ENCODE results near the gene TXNRD3.

The TXNRD3 gene

GRCh38 chr3:126612479-126613205, 42.3 kb downstream of the TXNRD3 start:
- no peak overlapping the region for H3K4me3 ChIP-seq (ENCODE audit: low read depth, low read length)
- TF ChIP-seq CTCF (IDR thresholded peaks at IDR 0.05; ENCODE audit: low read depth, low read length, missing control alignments): no peak
- no peak overlapping the region for H3K27ac ChIP-seq
- H3K36me3 ChIP-seq (replicated peaks): no peaks in the 10 kb centered on the region
- H3K27me3 ChIP-seq (replicated peaks): no peaks in the 10 kb centered on the region
- no peak for DNase-seq
- in situ Hi-C loops (cut with HindIII; ENCODE audit: low pct_ligation_motif_present, low sequenced_read_pairs): no loop called here

GRCh38 chr3:126609909-126610308, 45.0 kb downstream of the TXNRD3 start:
- no peak for DNase-seq
- H3K27me3 ChIP-seq (replicated peaks): no peaks in the 10 kb centered on the region
- H3K27ac ChIP-seq: no peak overlapping the region
- in situ Hi-C loops (cut with HindIII; ENCODE audit: low pct_ligation_motif_present, low sequenced_read_pairs): no loop called here
- no peak for TF ChIP-seq CTCF (IDR thresholded peaks at IDR 0.05; ENCODE audit: low read depth, low read length, missing control alignments)
- no peak overlapping the region for H3K4me3 ChIP-seq (ENCODE audit: low read depth, low read length)
- H3K36me3 ChIP-seq (replicated peaks): no peaks in the 10 kb centered on the region

GRCh38 chr3:126607214-126607908, 47.6 kb downstream of the TXNRD3 start:
- peak; percentile 48 for DNase-seq

GRCh38 chr3:126606001-126606400, 48.9 kb downstream of the TXNRD3 start:
- Histone ChIP-seq H3K27ac (no peak overlapping the region), H3K4me3 (ENCODE audit: low read depth, low read length) (no peak overlapping the region), H3K36me3 (replicated peaks) (no peaks in the 10 kb centered on the region), H3K27me3 (replicated peaks) (no peaks in the 10 kb centered on the region)
- in situ Hi-C loops (cut with HindIII; ENCODE audit: low pct_ligation_motif_present, low sequenced_read_pairs): no loop called here
- no peak for DNase-seq
- TF ChIP-seq CTCF (IDR thresholded peaks at IDR 0.05; ENCODE audit: low read depth, low read length, missing control alignments): no peak

More at GRCh38 chr3:126607214-126607908, 47.6 kb downstream of the TXNRD3 start:
- in situ Hi-C loops (cut with HindIII; ENCODE audit: low pct_ligation_motif_present, low sequenced_read_pairs): no loop called here
- Histone ChIP-seq H3K27me3 (replicated peaks) (no peaks in the 10 kb centered on the region), H3K36me3 (replicated peaks) (no peaks in the 10 kb centered on the region), H3K4me3 (ENCODE audit: low read depth, low read length) (no peak overlapping the region), H3K27ac (no peak overlapping the region)
- TF ChIP-seq CTCF (IDR thresholded peaks at IDR 0.05; ENCODE audit: low read depth, low read length, missing control alignments): no peak

GRCh38 chr3:126604691-126605090, 50.2 kb downstream of the TXNRD3 start:
- Histone ChIP-seq H3K27me3 (replicated peaks) (no peaks in the 10 kb centered on the region), H3K27ac (no peak overlapping the region), H3K36me3 (replicated peaks) (no peaks in the 10 kb centered on the region), H3K4me3 (ENCODE audit: low read depth, low read length) (no peak overlapping the region)
- DNase-seq: no peak
- in situ Hi-C loops (cut with HindIII; ENCODE audit: low pct_ligation_motif_present, low sequenced_read_pairs): no loop called here
- TF ChIP-seq CTCF (IDR thresholded peaks at IDR 0.05; ENCODE audit: low read depth, low read length, missing control alignments): no peak

All from brain microvascular endothelial cell (primary cell).